Peyer's patch (tissue), 4 donors: ENCODE results near the gene FAM180B.

Experiments
- POLR2A ChIP-seq, 2 donors: fragments of 450-650 bp; IDR thresholded peaks; one replicate each; pipeline ENCODE4 v1.5.1; 2017; ENCODE audit warnings: antibody characterized with exemption in 2 of 2, mild to moderate bottlenecking in 2 of 2, moderate library complexity in 2 of 2
- TF ChIP-seq, protein P1 (sequence below), 6 experiments: fragments of 450-650 bp in 4 of 6; fragments of 200-600 bp in 2 of 6; sonication (generic) in 1 of 6; IDR thresholded peaks; one replicate each; pipeline ENCODE4 v1.5.1; 2017 to 2019; ENCODE audit warnings: antibody characterized with exemption in 6 of 6, mild to moderate bottlenecking in 3 of 6, moderate library complexity in 1 of 6

DNA sequence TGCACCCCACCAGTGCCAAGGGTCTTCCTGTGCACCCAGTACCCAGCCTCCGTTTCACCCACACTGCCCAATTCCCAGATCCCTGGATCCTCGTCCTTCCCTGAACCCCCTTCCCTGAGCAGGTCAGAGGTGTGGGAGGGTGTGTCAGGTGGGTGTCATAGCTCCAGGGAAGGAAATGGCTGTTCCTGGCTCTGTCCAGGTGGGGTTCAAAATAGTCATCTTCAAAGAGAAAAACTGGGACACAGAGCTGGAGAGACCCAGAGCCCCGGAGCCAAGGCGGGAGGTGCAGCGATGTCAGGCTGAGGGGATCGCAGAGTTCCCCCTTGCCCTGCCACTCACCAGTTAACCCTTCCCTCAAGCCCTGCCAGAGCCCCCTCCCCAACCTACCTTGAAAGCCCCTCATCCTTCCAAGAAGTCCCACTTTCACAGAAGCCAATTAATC is 7.0 kb downstream of the FAM180B start:
- TF ChIP-seq, protein P1, sequence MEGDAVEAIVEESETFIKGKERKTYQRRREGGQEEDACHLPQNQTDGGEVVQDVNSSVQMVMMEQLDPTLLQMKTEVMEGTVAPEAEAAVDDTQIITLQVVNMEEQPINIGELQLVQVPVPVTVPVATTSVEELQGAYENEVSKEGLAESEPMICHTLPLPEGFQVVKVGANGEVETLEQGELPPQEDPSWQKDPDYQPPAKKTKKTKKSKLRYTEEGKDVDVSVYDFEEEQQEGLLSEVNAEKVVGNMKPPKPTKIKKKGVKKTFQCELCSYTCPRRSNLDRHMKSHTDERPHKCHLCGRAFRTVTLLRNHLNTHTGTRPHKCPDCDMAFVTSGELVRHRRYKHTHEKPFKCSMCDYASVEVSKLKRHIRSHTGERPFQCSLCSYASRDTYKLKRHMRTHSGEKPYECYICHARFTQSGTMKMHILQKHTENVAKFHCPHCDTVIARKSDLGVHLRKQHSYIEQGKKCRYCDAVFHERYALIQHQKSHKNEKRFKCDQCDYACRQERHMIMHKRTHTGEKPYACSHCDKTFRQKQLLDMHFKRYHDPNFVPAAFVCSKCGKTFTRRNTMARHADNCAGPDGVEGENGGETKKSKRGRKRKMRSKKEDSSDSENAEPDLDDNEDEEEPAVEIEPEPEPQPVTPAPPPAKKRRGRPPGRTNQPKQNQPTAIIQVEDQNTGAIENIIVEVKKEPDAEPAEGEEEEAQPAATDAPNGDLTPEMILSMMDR (IDR thresholded peaks at IDR 0.05): no peak
- TF ChIP-seq POLR2A (IDR thresholded peaks at IDR 0.05): no peak
